NCI-H460 (cell line): ENCODE measurements around the gene SMC1B. TPM values are rescaled to one million over a fixed set of nuclear protein-coding genes. Genes with fewer than 3 reads are reported as not detected.
"Not testable (repeated sequence)": the region's sequence is repeated elsewhere in the genome, so short reads cannot be mapped to it uniquely, and the experiment has no call there.

ENCODE experiments used
- DNase-seq: peaks from one replicate; pipeline ENCODE4 v3.0.0-alpha.2; 2016; ENCODE audit warnings: low read depth; ENCODE audit errors: extremely low read depth
- total RNA-seq: library from RNA; depleted of rRNA; stranded (reverse); fragments of >200 nt; shearing (Covaris generic); gene quantifications from 2 replicates; pipeline ENCODE4 v1.2.3, GENCODE V29; 2014; rRNA removed

Gene SMC1B
- total RNA-seq, 1 experiment from 2014 or later: 0.10 TPM

DNA sequence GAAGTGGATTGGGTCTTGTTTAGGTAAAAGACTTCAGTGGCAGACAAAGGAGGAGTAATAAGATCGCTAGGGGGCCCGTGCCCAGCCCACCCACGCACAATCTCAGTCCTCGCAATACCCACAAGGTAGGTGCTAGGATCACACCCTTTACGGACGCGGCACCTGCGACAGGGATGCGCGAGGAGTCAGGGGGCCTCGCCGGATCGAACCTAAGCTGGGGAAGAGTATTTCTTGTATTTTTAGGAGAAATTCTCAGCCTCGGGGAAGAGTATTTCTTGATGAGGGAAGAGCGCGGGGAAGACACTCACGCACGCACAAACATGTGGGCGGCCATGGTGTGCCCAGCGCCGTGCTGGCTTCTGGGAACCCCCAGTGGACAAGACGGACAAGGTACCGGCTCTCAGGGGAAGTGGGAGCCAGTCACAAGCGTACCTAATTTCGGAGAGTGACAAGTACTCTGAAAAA, 104.4 kb downstream of the SMC1B start:
- no peak for DNase-seq

DNA sequence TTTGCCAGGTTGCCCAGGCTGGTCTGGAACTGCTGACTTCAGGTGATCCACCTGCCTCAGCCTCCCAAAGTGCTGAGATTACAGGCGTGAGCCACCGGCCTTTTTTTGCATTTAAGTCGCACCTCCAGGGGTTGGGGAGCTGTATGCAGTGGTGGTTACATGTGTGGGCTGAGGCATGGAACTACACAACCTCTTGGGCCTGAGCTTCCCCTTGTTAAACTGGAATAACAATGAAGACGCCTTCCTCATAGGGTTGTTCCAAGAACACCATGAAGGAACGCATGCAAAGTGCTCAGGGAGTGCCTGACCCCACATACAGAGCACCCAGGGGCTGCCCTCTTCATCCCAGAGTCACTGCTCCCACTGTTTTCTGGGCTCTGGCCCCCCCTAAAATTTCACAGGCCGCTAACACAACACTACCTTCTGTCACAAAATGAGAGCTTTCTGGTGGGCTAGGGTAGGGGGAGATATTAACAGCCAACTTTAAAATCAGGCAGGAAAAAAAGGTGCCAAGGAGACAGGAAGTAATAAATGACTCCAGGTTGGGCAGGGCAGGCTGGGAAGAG, 104.9 kb downstream of the SMC1B start:
- DNase-seq: no peak

DNA sequence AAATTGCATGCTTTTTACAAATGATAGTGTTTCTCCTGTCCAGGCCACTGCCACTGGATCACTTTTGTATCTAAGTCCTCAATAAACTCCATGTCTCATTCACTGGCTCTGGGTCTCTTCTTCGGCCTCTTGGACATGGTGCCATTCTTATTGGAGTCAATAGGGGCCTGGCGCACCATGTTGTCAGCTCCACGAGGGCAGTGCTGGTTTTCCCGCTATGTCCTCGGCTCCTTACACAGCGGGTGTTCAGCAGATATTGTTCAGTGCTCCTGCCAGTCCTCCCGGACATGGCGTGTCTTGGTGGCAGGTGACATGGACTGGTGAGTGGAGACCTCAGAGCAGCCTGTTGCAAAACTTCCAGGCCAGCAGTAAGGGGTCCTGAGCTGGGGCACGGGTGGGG, 107.3 kb downstream of the SMC1B start:
- DNase-seq: no peak

DNA sequence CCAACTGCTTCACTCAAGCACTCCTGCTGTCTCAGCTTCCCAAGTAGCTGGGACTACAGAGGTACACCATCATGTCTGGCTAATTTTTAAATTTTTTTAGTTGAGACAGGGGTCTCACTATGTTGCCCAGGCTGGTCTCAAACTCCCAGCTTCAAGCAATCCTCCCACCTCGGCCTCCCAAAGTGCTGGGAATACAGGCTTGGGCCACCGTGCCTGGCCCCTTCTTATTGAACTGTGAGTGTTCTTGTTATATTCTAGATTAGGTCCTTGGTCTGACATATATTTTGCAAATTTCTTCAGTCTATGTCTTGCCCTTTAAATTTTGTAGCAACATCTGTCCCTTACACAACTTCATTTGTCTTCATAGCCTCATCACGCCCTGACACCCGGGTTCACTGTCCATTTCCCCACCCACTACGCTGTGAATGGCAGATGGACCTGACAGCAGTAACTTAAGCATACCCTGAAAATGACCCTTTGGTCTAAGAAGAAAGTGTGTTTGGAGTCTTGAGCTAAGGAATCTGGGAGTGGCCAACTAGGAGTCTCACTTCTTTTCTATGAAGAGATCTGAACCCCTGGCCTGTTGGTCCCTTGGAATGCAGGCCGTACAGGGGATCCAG, 107.8 kb downstream of the SMC1B start:
- no peak for DNase-seq

DNA sequence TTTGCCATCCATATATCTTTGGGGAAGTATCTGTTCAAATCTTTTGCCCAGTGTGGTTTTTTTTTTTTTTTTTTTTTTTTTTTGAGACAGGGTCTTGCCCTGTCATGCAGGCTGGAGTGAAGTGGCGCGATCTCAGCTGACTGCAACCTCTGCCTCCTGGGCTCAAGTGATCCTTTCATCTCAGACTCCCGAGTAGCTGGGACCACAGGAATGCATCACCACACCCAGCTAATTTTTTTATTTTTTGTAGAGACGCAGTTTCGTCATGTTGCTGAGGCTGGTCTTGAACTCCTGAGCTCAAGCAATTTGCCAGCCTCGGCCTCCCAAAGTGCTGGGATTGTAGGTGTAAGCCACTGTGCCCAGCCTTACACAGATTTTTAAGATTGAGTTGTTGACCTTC, 108.4 kb downstream of the SMC1B start:
- no peak for DNase-seq

DNA sequence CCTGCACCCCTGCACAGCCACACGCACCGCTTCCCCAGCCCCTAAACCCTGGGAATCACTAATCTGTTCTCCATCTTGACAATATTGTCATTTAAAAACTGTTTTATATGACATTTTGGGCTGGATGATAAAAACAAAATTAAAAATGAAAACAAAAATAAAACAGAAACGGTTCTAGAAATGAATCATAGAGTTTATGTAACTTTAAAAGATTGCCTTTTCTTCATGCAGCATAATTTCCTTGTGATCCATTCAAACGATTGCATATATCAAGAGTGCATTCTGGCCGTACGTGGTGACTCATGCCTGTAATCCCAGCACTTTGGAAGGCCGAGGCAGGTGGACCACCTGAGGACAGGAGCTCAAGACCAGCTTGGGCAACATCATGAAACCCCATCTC, 110.2 kb downstream of the SMC1B start:
- DNase-seq: no peak

DNA sequence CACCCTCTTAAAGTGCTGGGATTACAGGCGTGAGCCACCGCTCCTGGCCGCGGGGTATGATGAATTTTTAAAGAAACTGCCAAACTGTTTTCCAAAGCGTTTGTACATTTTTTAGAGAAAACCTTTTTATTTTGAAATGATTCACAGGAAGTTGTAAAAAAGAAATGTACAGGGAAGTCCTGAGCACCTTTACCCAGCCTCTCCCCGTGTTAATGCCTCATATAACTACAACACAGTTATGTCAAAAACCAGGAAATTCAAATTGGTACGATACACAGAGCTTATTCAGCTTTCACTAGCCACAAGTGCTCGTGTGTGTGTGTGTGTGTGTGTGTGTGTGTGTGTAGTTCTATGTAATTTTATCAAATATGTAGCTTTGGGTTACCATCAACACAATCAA, 110.6 kb downstream of the SMC1B start:
- no peak for DNase-seq

DNA sequence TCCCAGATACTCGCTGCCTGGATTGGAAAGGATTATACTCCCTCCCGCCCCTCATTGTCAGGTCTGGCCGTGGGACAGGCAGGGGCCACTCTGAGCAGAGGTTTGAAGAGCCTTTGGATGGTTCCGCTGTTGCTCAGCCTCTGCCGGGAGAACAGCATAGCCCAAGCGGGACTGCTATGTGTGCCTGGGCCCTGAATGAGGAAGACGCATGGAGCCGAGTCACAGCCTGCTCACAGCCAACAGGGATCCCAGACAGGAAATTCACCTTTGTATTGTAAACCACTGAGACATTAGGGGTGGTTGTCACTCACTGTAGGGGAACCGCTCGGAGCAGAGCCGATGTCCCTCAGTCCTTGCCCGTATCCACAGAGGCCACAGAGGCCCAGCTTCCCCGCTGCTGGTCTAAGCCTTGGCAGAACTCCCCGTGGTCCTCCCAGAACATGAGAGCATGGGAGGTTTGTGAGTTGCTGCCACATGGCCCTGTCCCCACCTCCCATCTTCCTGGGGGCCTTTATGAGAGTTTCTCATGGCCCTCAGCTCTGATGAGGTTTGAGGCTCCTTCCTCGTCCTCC, 114.4 kb downstream of the SMC1B start:
- no peak for DNase-seq

DNA sequence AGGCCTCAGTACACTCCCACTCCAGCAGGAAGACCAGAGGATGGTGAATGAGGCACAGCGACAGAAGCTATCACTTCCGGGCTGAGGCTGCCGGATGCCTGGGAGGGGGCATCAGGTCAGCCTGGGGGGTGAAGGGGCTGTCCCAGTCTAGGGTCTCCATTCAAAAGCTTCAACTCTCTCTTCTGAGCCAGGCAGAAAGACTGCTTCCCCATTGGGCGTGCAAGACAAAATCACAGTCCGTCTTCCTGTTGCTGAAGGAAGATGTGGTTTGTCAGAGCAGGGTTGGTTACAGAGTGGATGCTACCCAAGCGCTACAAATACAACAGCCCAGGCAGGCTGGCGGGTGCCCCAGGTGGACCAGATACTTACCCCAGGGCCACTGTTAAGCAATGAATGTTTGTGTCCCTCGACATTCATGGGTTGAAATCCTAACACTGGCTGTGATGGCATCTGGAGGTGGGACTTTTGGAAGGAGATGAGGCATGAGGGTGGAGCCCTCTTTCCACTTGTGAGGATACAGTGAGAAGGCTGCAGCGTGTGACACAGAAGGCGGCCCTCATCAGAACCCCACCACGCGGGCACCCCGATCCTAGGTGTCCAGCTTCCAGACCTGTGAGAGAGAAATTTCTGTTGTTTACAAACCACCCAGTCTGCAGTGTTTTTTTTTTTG, 116.6 kb downstream of the SMC1B start:
- no peak for DNase-seq

DNA sequence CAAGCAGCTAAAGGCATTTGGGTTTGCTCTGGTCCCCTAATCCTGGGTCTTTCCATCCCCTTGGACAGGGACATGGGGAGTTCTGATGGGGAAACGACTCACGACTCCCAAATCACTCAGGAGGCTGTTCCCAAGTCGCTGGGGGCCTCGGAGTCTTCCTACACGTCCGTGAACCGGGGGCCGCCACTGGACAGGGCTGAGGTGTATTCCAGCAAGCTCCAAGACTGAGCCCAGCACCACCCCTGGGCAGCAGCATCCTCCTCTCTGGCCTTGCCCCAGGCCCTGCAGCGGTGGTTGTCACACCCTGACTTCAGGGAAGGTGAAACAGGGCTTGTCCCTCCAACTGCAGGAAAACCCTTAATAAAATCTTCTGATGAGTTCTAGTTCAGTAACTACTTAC, 117.9 kb downstream of the SMC1B start:
- no peak for DNase-seq

DNA sequence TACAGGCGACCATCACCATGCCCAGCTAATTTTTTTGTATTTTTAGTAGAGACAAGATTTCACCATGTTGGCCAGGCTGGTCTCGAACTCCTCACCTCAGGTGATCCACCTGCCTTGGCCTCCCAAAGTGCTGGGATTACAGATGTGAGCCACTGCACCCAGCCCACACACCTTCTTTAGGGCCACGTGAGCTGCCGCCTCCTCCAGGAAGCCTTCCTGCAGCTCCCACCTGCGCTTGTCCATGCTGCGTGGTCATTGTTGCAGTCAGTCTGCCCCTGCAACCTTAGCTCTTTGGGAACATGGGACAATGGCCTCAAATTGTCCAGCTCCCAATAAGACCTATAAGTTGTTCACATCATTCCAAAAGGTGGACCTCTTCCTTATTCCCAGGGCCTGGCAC, 118.4 kb downstream of the SMC1B start:
- not testable (repeated sequence) for DNase-seq

Other genes with a start within 250 kb of the SMC1B start
- 47.1 and 51.6 TPM in 2 replicates for gene NUP50, start 249.7 kb downstream of the SMC1B start, total RNA-seq
- 31.8 and 32.7 TPM in 2 replicates for gene KIAA0930, start 172.7 kb downstream of the SMC1B start, total RNA-seq
- not detected in 2 replicates for gene UPK3A, start 128.7 kb downstream of the SMC1B start, total RNA-seq
- gene FAM118A, start 103.7 kb downstream of the SMC1B start, total RNA-seq: 9.1 and 12.9 TPM in 2 replicates
- 0.72 and 1.1 TPM in 2 replicates for gene RIBC2, start 94 bp upstream of the SMC1B start, total RNA-seq
- 2.5 and 3.9 TPM in 2 replicates for gene FBLN1, start 89.3 kb upstream of the SMC1B start, total RNA-seq